Muscle of back (tissue), 11 donors: ENCODE results near the gene PRKN. TPM values are rescaled to one million over a fixed set of nuclear protein-coding genes. Genes with fewer than 3 reads are reported as not detected.

ENCODE experiments used
- DNase-seq, 3 donors: peaks; one replicate each; pipeline versions ENCODE4 v3.0.0 to v3.0.0-alpha.2; 2013
- polyA plus RNA-seq, 10 donors: library from polyadenylated mRNA; unstranded; fragments of 120-200 nt; gene quantifications; one replicate each; pipeline ENCODE4 v1.2.1, GENCODE V29; 2013; ENCODE audit not compliant: insufficient read length in 10 of 10

PRKN gene
- polyA plus RNA-seq, 10 donors = 2.5 to 6.4 (median 3.6) TPM

DNA sequence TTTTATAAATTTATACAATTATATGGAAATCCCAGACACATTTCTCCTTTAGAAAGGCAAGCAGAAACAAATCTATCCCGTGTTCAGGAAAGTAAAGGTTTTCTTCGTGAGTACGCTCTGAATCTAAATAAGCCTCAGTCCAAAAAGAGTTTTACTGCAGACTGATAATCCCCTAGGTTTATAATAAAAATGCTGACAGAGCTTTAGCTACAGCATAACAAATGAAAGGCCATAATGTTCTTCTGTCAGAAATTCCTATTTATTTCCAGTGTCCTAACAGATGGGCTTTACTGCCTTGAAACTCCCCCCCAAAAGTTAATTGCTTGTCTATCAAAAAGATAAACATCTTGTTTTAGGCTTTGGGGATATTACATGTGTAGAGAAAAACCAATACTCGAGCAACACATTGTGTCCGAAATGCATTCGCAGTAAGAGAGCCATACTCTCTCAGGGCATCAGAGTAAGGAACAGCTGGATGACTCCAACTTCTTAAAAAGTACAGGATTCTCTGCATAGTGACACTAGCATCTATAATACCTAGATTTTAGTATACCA lies 109.0 kb downstream of the PRKN start:
- DNase-seq = peak in 1 of 3 donors; percentile 40

DNA sequence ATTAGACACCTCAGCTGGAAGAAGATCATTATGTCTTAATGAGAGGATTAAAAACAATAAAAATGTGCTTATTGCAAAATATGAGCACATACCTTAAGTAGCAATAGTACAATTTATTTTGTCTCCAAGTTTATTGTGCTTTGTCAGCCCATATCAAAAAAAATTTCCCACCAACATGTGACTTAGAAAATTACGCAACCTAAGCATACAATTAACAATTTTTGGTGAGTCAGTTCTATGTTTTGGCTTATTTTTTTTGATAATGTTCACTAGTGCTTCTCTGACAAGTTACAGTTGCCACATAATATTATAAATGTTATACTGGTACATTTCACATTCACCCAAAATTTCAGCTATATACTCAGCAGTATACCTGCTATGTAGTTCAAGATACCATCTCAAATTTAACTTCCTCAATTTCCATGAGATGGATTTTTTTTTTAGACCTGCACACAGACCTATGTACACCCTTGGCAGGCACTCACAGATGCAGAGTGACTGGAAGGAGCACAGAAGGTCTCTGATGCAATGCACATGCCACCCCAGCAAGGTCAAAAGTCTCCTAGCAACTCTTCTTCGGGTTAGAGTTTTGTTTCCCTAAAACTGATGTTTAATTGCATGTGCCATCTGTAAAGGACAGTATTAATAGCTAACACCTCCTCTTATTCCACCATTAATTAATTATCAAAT lies 112.4 kb downstream of the PRKN start:
- DNase-seq = no peak

DNA sequence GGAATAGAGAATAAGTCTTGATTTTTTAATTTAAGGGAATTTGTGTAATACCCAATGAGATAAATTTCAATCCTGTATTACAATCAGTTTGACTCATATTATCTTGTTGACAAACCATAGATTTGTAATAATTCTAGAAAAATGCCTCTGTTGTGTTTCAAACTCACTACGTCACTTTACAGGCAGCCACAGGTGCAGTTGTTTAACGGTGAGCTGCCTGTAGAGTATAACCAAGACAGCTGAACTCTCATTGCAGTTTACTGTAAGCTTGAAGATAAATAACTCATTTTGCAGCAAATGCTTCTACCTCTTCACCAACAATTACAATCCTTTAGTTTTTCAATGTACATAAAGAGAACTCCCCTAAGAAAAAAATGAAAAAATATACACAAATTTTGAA lies 114.3 kb downstream of the PRKN start:
- peak in 2 of 3 donors; percentile 12 to 17 for DNase-seq

DNA sequence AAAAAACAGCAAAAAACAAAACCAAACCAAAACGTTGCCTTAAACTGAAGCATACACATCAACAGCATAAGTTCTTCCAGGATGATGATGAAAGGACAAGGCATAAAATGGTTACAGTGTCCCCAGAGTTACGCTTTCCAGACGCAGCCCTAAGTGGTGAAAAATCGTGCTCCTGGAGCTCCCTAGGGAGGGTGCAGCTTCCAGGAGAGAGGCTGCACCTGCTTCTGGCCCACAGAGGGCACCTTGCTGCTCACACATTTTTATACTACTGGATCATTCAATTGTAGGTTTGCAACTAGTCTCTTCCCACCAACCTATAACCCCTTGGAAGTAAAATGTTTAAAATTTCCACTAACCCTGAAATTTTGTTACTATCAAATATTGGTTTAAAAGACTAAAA lies 115.0 kb downstream of the PRKN start:
- DNase-seq = no peak

DNA sequence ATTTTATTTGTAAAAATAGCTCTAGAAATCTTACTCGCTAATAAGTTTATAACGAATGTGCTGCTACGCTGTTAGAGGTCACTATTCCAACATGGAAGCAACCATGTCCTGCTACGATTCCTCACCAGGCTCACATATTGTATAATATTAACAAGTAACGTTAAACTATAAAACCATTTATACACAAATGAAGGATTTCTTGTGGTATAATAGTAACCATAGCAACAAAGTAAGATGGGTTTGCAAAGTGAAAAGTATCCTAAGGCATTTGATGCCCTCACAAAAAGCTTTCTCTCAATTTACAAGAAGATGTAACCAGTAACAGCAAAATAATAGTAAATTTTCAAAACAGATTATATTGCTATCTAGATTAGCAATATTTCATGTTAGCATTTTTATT lies 117.2 kb downstream of the PRKN start:
- no peak for DNase-seq

DNA sequence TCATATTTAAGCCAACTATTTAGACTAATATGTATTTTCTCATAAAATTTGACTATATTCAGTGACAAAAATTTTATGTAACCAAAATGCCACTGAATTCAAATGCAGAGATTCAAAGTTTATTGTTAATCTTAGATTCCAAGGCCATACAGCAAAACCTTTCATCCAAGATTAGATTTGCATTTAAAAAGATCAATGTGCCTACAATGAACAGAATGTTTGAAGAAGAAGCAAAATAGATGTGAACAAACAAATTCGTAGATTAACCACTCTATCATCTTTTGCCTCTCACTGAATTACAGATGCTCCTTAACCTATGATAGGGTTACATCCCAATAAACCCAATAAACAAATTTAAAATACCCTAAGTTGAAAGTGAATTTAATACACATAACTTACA lies 121.7 kb downstream of the PRKN start:
- no peak for DNase-seq

DNA sequence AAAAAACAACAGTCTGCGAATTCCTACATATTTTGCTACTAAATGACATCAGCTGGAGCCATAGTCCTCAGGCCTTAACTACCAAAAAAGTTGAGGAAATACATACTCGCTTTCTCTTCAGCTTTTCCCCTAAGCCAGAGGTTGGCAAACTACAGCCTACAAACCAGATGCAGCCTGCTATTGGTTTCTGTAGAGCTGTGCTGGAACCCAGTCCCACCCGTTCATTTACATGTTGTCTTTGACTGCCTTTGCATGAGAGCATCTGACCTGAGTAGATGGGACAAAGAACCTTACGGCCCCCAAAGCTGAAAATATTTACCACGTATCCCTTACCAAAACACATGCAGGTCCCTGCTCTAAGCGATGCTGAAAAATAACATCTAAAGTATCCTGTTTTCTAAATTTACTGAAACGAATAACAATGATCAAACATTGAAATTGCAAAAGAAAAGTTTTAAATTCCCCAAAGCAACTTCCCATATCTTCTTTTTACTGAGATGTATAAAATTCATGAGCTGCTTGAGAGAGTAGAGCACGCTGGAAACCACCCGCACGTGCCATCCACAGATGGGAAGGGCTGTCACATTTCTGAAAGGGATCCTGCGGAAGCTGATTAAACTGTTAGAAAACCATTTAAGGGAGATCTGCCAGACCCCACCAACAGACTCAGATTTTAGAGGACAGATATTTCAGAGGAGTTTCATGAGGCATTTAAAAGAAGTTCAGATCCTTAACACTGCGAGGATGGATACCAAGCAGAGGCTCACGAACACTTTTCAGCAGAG lies 124.1 kb downstream of the PRKN start:
- no peak for DNase-seq

DNA sequence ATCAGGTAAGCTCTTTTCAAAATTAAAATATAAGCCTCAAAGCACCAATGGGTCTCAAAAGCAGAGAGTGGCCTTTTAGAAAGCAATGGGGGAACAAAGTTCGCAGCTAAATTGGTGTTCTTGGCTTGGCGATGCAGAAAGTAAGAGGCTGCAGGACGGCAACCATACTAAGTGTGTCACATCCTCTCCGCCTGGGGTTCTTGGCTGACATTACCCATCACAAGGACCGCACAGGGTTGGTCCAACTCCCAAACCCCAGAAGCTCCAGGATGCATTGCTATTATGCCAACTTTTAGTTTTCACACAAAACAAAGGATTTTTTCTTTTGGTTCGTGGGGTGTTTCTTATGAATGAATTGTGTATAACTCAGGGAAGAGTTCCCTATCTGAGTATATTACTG lies 124.8 kb downstream of the PRKN start:
- no peak for DNase-seq

DNA sequence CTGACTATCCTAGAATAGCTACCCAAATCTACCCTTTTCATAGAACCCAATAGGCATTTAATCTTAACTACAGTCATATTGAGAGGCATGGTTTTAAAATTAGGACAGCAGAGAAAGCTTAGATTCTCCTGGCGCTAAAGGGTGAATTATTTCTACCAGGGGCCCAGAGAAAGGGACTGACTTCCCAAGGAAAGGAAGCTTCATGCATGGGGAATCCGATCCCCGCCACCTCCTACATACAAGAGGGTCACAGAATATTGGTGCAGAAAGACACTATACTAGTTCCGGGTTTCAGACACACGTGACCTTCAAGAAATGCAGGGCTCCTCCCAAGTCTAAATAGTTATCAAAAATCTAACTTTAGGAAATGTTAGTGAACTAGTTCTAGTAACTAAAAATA lies 130.9 kb downstream of the PRKN start:
- DNase-seq = no peak

DNA sequence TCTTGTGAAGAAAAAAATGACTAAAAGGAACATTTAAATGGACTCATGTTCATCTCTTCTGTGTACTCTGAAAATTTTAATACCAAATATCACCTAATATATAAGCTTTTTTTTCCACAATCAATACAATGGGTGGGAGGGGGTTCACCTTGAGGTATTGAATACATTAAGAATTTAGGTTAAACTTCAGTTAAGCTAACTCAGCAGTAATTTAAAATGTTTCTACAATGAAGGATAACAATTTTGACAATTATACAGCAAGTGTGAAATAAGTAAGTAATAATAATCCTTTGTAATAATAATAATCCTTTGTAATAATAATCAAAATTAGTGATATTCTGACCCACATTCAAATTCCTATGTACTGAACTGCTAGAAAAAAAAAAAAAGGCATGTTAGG lies 136.0 kb downstream of the PRKN start:
- no peak for DNase-seq

DNA sequence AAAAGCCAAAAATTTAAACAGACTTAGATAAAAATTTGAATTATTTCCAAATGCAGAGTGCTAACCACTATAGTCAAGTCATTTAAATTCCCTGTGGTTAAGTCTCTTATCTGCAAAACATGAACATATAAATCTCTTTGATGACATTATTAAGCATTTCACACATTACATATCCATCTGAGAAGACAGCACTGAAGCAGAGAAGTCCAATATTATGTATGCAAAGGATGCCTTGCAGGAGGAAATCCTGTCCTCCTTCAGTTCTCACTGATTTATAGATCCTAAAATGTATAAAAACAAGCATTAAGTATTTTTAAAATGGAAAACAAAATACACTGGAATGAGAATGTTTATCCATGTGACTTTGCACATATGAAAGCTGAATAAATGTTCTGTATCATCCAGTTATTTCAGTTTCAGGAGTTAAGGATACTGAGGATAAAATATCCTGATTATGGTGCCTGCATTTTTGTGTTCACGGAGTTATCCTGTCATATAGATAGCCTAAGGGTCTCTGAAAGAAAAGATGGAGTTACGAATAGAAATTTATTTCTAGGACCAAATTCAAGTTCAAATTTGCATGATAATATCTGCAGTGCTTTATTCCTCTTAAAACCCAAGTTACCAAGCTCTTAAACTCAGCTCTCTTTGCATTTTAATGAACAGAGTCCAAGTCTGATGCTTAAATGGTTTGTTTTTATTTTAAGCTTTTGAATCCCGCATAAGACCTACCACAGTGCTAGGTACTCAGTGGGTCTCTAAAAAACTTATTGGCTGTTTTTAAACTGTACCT lies 145.4 kb downstream of the PRKN start:
- no peak for DNase-seq

DNA sequence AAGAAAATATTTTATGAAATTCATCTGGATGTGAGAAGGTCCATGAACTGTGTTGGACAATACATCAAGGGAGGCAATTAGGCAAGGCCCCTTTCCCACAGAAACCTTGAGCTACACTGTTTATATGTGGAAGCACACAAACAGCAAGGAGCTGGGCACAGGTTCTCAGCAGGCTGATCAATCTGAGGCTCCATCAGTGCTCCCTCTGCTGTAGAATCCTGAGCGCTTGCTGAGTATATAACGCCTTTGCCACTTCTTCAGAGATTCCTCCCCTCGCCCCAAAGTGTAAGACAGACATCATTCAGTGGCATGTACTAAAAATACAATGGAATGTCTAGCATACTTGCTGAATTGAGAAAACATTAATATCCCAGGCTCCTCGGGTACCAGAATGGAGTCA lies 146.9 kb downstream of the PRKN start:
- no peak for DNase-seq

DNA sequence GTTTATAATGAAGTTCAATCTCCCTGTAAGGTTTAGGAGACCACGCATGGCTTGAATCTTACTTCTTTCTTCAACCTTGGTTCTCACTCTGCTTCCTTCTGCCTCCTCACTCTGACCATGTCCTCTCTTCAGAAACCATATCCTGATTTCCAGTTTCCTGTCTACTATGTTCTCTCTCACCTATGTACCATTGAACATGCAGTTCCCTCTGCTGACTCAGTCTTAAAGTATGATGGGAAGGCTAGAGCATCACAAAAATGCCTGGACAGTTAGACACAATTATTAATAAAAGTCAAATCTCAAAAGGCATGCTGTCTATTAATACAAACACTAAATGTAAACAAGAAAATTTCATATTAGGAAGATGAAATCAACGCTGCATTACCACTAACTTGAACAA lies 151.6 kb downstream of the PRKN start:
- no peak for DNase-seq

DNA sequence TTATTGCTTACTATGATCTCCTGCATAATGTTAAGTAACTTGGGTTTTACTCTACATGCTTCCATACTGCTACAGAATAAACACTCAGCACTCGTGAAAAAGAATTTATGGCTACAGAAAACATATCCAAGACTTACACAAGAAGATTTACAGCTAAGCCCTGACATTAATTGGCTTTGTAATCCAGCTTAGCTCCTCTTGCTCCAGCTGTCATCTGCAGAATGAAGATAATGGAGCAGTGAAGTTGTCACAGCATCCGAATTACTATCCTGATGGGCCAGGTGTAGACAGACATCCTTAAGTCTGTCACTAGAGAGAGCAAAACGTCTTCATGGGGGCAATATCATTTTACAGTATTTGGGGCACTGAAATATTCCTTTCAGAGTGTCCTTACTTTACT lies 155.3 kb downstream of the PRKN start:
- DNase-seq = peak in 1 of 3 donors; percentile 32

DNA sequence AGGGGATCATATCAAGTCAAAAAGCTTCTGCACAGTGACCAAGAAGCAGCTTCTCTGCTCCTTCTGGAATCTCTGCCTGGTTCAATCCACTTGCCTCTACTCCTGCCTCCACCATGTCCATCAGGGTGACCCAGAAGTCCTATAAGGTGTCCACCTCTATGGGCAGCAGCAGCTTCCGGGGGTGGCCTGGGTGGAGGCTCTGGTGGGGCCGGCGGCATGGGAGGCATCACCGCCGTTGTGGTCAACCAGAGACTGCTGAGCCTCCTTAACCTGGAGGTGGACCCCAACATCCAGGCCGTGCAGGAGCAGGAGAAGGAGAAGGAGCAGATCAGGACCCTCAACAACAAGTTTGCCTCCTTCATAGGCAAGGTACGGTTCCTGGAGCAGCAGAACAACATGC lies 159.3 kb downstream of the PRKN start:
- no peak for DNase-seq

DNA sequence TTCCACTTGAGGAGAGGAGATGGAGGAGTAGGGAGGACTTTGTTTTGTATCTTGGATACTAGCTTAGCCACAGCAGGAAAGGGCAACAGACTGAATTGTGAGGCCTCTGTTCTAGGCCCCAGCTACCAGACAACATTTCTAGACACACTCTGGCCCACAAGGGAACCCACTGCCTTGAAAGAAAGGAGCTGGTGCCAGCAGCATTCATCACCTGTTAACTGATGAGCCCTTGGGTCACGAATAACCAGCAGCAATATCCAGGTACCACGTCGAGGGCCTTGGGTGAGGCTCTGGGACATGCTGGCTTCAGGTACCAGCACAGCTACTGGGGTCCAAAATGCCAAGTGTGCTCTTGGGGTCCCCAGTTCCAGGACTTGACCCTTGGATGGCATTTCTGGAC lies 165.5 kb downstream of the PRKN start:
- no peak for DNase-seq

DNA sequence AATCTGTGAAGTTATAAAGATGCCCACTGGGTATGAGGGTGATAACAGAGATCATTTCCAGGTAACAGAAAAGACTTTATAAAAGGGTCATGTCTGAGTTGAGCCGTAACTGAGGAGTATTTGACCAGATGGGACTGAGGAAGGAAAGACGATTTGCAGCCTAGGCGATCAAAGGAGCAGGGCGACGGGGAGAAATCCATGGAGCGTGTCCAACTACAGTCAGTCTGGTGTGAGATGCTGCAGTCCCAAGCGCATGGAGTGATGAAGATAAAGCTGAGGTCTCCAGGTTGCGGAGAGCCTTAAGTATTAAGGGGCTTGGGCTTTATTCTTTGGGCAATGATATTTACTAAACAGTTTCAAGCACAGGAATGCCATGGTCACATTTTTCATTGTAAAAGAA lies 166.7 kb downstream of the PRKN start:
- no peak for DNase-seq

DNA sequence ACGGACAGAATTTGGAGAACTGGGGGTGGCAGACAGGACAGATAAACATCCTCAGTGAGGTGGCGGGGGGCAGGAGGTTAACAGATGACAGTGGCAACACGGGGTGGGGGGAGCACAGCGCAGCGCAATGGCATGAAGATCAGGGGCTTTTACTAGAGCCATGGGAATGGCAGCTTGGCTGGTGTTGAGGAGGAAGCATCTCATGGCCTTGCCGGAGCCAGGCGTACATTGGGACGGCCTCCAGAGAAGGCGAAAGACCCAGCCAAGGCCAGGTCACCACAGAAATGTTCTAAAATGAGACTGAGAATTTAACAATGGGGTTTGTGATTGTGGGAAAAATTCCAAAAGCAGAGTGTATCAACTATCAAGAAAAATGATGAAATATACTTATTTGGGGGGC lies 173.0 kb downstream of the PRKN start:
- DNase-seq = no peak

DNA sequence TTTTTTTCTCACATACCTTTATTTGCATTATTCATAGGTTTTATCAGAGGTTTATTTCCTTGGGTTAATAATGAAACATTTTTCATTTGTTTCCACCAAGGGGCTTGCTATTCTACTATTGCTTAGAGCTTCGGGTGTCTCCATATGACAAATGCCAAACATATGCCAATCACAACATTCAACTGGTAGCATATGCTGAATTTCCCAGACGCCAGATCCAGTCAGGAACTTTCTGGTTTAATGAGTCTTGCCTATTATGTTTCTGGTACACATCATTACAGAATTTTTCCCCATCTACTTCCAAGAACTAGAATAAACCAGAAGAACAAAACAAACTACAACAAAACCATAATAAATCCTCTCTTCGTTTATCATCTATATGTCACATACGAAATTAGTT lies 180.7 kb downstream of the PRKN start:
- DNase-seq = no peak

DNA sequence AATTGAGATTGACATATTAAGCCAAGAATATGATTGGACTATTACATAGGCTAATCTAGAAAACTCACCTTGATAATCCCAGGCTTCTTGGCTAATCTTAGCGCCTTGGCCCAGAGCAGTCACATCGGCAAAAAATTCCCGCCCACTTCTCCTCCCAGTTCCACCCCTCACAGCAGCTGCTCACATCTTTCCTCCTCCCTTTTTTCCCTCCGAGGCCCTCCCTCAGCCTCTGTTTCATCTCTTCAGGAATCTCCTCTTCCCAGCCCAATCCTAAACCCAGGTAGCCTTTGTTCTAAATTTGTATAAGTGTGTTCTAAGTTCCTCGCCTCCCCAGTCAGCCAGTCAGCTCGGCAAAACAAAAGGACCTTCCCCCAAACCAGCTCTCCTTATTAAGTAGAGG lies 184.3 kb downstream of the PRKN start:
- DNase-seq = no peak

DNA sequence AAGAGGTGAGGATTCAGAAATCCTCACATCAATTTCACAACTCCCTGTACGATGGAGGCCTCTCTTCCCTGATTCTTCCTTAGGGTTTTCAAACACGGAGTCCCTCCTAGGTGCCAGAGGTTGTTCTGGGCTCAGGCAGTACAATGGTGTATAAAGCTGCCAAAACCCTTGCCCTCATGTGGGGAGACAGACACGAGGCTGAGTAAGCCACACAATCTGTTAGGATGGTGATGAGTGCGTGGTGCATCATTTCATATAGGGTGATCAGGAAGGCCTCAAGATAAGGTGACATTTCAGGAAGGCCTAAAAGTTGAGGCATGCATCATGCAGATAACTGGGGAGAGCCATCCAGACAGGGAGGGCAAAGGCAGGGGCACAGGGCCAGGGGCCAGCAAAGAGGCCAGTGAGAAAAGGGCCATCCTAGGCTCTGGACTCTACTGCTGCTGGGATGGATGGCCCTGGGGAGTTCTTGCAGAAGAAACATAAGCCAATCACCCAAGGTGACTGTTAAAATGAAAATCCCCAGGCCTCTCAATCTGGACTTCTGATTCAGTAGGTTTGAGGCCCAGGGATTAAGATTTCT lies 186.5 kb downstream of the PRKN start:
- DNase-seq = no peak

DNA sequence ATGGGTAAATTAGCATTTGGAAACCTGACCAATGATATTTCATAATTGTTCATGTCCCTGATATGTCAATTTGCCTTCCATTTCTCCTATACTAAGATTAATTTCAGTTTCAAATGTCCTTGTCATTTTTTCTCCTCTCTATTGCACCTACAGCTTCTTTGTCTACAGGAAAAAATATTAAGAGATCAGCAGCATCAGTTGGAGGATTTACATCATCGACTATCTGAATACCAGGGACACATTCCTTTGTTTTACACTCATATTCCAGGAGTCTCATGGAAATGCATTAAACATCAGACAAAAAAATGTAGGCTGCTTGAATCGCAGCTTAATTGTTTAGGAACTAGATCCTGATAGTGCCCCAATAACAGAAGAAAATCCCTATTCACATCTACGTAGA lies 188.2 kb downstream of the PRKN start:
- no peak for DNase-seq
